T-helper 2 cell (primary cell): Measurements from ENCODE around the gene DOK7.
A peak's percentile ranks its signal among the peaks of the same experiment; 100 is the strongest.
"Not testable (repeated sequence)": the region's sequence is repeated elsewhere in the genome, so short reads cannot be mapped to it uniquely, and the experiment has no call there.

Experiments used
- DNase-seq, 5 experiments: peaks; one replicate each; pipeline versions ENCODE4 v3.0.0 to v3.0.0-alpha.2; 2012 to 2022

DOK7 gene

DNA sequence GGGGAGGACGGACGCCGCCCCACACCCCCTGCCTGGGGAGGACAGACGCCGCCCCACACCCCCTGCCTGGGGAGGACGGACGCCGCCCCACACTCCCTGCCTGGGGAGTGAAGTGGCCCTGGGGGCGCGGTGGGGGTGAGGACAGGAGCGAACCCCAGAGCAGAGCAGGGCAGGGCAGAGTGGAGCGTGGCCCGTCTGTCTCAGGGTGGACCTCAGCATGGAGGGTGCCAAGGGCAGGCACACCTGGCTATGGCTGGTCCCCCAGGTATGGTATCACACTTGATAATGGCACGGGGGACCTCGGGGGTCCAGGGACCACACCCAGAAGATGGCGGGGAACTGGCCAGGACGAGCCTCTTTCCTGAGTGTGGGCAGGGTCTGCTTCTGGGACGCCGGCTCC lies 59.5 kb downstream of the DOK7 start:
- DNase-seq, result no peak

DNA sequence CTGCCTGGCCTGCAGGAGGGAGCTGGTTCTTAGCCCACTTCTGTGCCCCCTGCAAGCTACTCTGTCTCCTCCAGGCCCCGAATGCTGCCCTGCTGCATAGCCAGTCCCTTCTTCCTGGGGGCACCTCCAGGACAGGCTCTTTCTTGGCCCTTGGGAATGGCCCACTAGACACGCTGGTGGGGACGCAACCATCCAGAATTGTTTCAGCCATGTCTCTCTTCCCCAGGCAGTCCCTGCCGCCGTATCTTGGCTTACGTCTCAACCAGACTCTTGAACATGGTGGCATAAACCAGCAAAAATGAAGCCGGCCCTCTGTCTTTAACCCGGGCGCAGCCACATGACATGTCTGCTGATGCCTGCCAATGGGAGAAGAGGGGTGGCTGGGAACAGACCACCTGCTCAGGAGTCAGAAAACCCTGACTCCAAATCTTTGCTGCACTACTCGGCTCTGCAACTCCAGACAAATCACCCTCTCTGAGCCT lies 60.1 kb downstream of the DOK7 start:
- DNase-seq, result no peak

DNA sequence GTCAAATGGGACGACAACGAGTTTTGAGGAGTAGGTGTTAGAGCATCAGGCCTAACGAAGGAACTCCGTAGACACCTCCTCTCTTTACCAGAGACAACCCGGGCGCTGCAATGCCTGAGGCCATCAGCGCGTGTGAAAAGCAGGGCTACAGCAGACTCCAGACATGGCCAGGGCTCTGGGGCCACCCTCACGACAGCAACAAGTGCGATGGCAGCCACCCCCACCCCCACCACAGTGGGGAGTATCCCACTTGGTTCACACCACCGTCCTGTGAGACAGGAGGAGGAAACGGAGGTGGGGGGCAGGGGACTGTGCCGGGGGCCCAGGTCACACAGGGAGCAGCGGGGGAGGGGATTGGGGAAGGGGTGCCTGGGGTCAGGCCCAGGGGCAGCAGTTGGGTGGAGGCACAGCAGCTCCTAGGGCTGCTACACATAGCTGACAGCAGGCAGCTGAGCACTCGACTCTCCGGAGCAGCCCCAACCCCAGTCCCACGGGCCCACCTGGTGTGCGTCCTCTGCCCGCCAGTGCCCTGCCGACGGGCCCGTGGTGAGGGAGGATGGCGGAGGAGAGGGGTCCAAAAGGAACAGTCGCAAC lies 60.6 kb downstream of the DOK7 start:
- DNase-seq, result no peak

DNA sequence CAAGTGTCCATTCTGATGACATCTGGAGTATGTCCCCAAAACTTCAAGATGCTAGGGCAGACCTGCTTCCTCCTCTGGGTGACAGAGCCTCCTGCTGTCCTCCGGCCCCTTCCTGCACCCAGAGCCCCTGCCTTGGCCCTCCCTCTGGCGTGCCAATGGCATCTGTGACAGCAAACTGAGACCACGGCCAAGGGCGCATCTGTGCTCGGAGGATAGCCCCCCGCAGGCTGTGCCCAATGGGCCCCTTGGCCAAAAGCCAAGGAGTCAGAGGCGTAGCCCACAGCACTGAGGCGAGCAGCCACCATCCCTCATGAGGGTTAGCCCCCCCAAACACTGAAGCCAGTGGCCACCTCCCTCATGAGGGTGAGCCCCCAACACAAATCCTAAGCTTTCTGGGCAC lies 61.2 kb downstream of the DOK7 start:
- no peak for DNase-seq

DNA sequence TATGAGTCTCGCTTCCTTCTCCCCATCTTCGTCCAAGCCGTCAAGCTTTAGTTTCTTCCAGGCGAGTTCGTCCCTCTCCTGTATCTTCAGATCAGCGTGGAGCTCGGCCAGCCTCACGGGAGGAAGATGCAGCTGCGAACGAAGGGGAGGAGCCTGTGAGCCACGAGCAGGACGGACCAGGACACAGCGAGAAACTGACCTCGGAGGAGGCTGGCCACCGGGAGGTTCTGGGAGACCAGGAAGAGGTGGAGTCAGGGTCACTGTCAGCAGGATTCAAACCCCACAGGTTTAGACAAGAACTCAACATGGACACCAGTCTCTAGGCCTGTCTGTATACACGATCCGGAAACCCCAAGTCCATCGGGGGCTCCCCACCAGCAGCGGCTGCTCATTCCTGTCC lies 61.8 kb downstream of the DOK7 start:
- DNase-seq, result no peak

DNA sequence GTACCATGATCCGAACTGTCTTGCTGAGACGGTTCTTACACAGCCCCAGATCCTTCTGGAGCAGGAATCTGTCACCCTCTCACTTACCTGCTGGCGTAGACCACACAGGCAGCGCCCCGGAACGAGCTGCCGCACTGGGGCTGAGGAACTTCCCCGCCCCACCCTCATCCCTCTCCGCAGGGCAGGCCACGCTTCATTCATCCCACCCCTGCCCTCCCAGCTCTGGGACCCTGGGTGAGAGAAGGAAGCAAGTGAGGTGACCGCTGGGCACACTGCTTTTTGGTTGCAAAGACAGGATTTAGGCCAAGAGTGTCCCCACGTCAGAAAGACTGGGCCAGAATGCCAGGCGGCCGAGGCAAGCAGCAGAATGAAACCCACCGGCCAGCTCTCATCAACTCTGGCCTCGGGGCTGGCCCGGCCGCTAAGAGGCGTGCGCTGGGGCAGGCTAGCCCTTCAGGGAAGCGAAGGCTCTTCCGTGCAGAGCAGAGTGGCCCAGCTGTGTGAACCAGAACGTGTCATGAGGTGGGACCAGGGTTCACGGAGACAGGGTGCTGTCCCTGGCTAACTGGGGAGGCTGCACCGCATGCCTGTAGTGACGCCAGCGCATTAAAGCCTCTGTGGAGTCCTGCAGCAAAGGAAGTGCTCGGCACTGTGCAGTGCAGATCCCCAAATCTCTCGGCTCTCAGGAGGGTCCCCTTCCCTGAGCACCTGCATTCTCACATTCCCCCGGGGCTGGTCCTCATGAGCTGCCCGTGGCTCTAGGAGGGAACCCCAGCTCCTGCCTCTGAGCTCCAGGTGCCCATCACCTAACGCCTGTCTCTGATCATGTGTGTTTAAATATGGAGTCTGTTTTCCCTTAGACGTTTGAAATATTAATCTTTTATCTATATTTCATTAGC lies 62.7 kb downstream of the DOK7 start:
- DNase-seq, result no peak

DNA sequence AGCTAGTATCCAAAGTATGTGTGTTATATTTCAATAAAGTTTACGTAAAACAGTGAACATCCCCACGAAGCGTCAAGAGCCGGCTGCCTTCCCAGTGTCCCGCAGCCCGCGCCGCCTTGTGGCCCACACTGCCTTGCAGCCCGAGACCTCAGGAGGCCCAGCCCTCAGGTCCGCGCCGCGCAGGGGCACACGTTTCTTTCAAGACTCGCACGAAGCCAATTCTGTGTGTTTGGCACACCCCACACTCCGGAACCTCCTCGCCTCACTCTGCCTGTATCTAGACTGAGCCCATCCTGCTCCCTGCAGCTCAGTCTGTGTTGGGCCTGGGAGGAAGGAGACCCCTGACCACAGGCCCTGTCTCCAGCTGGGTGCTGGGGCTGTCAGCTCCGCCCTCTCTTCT lies 63.4 kb downstream of the DOK7 start:
- DNase-seq, result no peak

DNA sequence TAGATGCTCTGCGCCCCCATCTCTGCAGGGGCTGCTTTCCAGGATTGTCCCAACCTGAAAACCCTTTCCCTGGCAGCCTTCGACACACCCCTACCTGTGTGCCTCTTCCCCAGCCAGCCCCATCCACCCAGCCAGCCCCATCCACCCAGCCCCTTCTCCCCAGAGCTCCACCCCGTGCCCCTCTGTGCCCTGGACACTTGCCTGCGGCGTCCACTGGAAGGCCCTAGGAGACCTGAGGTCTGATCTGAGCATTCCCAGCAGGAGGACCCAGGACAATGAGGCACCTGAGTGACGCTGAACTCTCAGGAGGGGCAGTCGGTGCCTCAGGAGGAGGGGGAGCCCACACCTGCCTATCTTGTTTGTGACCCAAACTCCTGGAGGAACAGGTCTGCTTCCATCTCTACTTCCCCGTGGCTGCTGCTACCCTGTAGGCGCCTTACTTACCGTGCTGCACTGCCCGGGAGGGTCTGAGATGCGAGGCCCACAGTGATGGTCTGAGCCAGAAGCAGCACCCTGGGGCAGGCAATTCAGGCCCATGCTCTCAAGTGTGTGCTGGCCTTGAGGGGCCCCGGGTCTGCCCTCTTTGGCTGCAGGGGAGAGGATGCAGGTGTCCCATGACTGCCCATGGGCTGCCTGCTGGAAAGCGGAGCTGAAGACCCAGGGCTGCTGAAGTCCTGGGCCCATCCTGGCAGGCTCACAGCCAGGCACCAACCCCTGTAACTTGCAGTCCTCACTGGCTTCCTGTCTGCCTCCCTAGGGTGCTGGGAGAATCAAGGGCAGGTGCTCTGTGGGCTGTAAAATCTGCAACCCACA lies 64.2 kb downstream of the DOK7 start:
- DNase-seq, result no peak

DNA sequence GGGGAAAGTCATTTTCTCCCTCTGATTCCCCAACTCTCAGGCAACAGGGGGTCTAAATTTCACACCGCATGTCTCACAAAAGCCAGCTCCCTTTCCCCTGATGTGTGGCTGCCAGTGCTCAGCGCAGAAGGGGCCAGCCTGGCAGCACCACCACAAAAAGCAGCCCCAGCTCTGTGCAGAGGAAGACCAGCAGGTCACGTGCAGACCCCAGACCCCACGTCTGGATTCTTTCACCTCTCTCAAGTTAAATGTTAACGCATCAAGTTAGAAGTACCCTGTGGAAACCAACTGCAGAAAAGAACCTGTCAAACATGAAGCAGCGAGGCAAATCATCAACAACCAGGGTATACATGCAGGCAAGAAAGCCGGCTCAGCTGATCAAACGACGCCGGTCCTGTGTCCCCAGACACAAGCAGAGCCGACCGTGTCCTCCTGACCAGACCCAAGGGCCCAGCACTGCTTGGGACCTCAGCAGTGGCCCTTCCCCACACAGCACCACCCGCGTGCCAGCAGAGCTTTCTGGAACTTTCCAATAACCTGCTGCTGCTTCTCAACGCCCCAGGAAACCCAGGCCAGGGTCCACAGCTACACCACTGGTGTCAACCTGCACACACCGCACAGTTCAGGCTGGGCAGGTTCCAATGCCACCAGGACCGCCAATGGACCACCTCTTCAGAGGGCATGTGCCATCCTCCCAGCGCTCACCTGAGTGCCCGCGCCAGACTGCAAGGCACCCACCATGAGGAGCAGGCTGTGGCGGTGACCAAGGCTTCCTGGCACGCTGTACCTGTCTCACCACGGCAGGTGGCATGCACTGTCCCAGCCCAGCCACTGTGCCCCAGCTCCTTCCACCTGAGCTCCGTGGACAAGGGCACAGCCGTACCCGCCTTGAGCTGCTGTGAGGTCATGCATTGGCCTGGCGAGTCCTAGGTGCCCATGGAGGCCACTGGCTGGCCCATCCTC lies 65.1 kb downstream of the DOK7 start:
- DNase-seq, result no peak

DNA sequence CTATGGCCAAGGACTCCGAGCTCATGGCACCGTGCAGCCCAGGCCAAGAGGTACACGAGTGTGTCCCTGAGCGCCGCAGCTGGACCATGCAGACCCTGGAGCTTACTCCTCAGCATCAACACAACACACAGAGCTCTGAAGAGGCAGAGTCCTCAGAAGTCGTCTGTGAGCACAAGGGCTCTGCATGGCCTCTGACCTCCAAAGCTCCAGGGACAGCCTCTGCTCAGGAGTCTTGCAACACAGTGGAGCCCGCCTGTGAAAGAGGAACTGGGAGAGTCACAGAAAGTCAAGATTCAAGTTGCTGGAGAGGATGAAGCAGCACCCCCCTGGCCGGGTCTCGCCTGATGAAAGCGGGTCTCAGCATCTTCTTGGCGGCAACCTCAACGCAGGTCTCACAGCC lies 66.3 kb downstream of the DOK7 start:
- DNase-seq, result no peak

DNA sequence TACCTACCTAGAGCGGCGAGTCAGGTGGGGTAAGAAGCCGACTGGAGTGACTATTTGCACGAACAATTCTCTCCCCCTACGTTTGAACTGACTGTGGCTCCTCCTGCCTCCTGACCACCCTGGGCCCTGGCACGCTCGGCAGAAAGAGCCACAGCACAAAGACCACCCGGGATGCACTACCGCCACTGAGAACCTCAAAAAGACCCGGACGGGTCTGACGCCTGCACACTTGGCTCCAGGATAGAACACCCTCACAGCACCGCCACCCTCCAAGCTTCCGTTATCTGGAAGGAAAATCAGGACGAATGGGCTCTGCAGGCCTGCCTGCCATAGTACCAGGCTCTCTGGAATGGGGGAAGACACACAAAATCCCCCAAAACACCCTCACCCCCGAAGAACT lies 66.9 kb downstream of the DOK7 start:
- DNase-seq, result no peak

DNA sequence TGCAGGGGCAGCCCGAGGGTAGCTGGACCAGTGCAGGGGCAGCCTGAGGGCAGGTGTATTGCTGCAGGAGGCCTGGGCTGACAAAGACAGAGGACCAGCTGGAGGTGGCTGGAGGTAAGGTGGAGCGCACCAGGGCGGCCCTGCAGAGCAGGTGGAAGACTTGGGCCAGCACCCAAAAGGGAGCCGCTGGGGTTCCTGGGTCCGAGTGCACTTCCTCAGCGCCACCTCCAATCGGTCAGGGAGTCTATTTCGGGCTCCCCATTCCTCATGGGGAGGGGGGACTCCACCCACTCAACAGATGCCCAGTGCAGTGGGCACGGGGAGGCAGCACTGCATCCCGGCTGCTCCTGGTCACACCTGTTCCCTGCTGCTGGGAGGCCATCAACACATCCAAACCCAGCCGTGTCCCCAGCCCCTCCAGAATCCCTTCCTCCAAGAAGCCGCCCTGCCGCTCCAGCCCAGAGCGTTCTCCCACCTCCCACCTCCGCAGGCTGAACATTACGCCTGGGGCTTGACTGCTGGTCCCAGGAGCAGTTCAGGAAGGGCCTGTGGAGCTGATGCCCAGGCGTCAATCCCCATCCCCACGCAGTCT lies 67.7 kb downstream of the DOK7 start:
- no peak for DNase-seq

DNA sequence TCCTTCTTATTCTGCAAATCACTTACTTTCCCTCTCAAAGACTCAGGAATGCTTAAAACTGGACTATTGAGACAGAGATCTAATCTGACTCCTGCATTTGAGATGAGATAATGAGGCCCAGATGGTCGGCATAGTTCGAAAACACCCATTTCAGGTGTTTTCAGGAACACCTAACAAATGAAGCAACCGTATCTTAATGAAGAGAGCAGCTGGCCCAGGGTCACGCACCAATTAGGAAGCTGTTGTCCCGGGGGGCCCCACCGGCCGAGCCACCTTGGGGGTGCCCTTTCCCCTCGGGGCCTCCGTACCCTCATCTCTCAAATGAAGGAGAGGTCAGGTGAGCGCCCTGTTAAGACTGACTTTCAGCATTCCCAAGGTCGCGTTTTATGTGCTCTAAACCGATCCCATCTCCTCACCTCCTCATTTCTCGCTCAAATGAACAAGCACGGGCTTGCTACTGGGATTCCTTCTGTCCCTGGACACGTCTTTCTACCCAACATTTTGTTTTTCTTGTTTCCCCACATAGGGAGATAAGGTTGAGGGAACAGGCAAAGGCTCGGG lies 68.3 kb downstream of the DOK7 start:
- DNase-seq, result no peak

DNA sequence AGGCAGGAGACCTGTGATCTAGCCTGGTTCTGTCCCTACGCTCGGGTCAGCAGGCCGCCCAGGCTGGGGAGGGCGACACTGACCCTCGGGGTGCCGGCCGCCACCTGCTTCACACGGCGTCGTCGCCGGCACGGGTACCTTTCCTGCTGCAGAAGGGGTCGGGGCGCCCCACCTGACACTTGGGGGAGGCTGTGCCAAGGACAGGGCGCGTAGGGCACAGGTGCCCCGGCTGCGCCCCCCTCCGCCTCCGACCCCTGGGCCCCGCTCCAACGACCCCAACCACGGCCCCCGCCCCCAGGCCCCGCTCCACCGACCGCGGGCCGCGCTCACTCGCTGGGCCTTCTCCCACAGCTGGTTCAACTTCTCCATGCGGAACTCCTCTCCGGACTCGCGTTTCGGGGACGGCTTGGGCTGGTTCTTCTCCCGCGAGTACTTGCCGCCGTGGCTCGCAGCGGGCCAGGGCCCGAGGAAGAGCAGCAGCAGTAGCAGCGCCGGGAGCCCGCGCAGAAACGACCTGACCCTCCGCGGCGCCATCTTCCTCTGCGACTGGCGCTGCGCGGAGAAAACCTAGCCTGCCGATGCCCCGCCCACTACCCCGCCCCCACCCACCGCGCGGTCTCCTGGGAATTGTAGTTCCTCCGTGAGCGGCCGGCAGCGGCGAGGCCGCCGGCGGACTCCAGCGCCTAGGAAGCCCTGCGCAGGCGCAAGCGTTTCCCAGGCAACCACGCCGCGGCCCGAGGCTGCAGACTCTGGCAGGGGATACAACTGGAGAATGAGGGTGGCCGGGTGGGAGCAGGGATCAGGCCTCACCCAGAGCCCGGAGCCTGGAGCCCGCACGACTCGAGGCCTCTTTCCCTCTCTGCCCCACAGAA lies 69.0 kb downstream of the DOK7 start, which contains the start of gene LRPAP1:
TSS of gene LRPAP1 (minus strand) at position 544 of the 872 bp plus-strand sequence. CDS start at position 534, 10 bp downstream.
- peak; percentile 69 to 88 (median 76) for DNase-seq

DNA sequence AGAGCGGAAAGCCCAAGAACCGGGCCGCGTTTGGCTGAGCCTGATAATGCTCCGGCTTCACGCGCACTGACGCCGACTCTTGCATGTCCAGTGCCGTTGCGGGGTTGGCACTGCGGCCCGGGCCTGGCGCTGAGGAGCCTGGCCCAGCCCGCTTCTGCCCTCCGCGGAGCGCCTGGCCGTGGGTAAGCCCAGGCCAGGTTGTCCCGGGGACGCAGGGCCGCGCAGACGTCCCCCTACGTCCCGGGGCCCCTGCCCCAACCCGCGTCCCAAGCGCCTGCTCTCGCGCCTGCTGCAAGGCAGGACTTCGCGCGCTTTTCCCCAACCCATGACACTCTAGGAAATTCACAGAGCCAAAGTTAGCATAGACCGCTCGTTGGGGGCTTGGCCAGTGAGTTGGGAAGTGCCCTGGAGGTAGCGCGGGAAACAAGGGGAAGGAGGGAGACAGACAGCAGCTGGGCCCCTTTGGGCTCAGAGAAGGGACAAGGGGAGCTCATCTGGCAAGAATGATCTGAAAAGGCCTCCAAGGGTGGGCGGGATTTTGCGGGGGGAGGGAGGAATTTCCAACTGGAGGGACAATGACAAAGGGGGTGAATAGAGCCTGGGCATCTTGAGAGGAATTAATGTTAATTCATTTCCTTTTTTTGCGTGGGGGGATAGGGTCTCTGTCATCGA lies 69.8 kb downstream of the DOK7 start:
- no peak for DNase-seq

DNA sequence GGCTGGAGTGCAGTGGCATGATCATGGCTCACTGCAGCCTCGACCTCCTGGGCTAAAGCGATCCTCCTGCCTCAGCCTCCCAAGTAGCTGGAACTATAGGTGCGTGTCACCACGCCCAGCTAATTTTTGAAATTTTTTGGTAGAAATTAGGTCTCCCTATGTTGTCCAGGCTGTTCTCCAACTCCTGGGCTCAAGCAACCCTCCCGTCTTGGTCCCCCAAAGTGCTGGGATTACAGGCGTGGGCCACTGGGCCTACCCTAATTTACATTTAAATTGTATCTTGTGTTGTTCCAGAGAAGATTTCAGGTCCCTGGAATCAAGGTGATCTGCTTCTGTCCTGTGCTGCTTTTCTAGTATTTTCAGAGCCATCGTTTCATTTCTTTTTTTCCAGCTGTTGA lies 70.3 kb downstream of the DOK7 start:
- DNase-seq, result no peak

DNA sequence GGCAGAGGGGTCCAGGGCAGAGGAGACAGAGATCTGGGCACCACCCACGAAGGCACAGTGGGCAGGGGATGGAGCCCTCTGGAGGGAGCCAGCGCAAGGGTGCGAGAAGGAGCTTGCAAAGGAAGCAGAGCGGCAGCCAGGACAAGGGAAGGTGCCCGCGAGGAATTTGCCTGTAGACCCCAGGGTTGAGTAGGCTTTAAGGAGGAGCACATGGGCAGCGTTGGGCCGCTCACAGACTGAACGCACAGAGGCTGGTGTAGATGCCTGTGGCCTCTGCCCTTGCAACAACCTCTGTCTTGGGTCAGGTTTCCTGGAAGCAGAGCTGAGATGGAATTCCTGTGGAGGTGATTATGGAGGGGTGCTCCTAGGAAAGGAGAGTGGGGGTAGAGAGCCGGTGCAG lies 72.7 kb downstream of the DOK7 start:
- not testable (repeated sequence) for DNase-seq

DNA sequence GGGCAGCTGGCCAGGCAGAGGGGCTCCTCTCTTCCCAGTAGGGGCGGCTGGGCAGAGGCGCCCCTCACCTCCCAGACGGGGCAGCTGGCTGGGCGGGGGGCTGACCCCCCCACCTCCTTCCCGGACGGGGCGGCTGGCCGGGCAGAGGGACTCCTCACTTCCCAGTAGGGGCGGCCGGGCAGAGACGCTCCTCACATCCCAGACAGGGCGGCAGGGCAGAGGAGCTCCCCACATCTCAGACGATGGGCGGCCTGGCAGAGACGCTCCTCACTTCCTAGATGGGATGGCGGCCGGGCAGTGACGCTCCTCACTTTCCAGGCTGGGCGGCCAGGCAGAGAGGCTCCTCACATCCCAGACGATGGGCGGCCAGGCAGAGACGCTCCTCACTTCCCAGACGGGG lies 75.8 kb downstream of the DOK7 start:
- not testable (repeated sequence) for DNase-seq

DNA sequence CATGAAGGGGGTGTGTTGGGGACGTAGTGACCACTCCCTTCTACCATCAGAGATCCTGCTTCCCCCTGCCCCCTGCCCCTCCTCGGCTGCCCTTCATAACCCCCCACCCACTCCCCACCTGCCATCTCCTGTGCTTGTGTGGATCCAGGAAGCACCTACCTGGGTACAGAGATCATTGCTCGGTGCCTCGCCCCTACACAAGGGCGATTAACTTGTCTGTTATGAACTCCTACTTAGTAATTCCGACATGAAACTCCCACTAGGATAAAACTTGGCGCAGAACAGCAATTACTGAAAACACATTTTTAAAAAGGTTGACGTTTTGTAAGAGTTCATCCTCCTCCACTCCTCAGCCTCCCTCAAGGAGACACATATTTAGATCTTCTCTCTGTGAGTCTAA lies 80.3 kb downstream of the DOK7 start:
- not testable (repeated sequence) for DNase-seq
